ENCODE measurements around the gene ENSA. TPM values are rescaled to one million over a fixed set of nuclear protein-coding genes. Genes with fewer than 3 reads are reported as not detected.
A peak's percentile ranks its signal among the peaks of the same experiment; 100 is the strongest.

Gene ENSA
- total RNA-seq, 1 donor from 2014 or later, result 129 TPM

DNA sequence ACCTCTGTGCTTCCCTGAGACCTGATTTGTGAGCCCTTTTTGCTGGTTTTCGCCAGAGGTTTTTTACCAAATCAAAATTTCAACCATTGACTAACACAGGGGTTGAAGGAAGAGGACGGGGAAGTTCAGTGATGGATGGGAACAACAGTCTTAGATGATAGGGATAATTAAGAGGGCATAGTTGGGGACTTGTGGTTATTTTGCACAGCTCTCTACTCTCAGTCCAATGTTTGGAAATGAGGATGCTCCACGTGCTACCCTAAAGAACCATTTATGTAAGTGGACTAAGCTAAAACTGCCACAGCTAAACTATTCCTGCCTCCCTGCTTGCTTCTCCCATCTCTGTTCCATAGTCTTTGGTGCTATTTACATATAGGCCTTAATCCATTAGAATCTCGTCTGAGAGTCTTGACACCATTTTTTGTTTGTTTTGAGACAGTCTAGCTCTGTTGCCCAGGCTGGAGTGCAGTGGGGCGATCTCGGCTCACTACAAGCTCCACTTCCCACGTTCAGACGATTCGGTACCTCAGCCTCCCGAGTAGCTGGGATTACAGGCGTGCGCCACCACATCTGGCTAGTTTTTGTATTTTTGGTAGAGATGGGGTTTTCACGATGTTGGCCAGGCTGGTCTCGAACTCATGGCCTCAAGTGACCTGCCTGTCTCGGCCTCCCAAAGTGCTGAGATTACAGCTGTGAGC lies 49.3 kb downstream of the ENSA start:
- Histone ChIP-seq H3K36me3 (peaks cover 38% of the 10 kb centered on the region), H3K9me3 (replicated peaks) (no peaks in the 10 kb centered on the region), H3K27me3 (ENCODE audit: low read depth) (no peaks in the 10 kb centered on the region), H3K27ac (replicated peaks) (peak overlapping the region; percentile 96), H3K4me3 (peak overlapping the region; percentile 81), H3K4me1 (peaks cover 48% of the 10 kb centered on the region)
- intact Hi-C loops (cut with micrococcal nuclease), result loop anchor here (5.0 kb wide), 1 partner anchor 42 kb away; no protein-coding TSS in a partner anchor
- TF ChIP-seq, protein P1, sequence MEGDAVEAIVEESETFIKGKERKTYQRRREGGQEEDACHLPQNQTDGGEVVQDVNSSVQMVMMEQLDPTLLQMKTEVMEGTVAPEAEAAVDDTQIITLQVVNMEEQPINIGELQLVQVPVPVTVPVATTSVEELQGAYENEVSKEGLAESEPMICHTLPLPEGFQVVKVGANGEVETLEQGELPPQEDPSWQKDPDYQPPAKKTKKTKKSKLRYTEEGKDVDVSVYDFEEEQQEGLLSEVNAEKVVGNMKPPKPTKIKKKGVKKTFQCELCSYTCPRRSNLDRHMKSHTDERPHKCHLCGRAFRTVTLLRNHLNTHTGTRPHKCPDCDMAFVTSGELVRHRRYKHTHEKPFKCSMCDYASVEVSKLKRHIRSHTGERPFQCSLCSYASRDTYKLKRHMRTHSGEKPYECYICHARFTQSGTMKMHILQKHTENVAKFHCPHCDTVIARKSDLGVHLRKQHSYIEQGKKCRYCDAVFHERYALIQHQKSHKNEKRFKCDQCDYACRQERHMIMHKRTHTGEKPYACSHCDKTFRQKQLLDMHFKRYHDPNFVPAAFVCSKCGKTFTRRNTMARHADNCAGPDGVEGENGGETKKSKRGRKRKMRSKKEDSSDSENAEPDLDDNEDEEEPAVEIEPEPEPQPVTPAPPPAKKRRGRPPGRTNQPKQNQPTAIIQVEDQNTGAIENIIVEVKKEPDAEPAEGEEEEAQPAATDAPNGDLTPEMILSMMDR (IDR thresholded peaks at IDR 0.05; ENCODE audit: borderline replicate concordance), result no peak
- DNase-seq, result no peak

DNA sequence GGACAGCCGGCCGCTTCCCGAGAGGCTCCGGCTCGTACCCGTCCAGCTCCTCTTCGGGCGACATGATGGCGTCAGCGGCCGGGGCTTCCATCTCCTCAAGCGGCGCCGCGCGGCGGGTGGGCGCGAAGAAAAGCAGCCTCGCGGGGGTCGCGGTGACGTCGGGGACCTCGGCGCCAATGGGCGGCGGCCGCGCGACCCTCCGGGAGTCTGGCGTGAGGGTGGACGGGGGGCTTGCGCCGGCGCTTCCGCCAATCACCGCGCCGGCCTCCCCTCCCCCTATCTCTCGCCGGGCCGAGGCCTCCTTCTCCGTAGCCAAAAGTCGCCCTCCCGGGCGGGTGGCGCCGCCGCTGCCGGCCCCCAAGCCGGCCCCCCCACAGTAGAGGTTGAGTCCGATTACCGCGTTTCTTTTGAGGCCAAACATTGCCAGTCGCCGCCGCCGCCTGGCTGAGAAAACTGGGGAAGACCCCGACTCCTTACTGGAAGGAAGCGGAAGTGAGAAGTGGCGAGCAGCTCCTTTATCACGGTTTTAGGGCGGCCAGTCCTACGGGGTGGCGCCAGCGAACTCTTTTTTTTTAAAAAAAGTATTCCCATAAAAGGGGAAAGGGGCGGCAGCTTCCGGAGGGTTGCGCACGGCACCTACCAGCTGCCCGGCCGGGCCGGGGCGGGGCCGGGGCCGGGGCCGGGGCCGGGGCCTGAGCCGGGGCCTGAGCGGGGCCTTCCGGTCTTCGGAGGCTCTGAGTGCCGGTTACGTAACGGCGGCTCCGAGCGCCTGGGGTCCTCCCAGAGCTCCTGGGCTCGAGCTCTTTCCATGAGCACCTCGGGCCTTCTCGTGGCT lies 50.1 kb downstream of the ENSA start, which contains the start of gene MCL1:
MCL1 (minus strand) TSS at position 501 of the 835 bp plus-strand sequence; CDS start at position 421, 80 bp downstream.
- Histone ChIP-seq H3K4me1 (peaks cover 55% of the 10 kb centered on the region), H3K4me3 (peak within 1 kb of the TSS; percentile 81), H3K9me3 (replicated peaks) (no peaks in the 10 kb centered on the region), H3K27ac (replicated peaks) (peak within 1 kb of the TSS; percentile 96), H3K36me3 (peaks cover 46% of the 10 kb centered on the region), H3K27me3 (ENCODE audit: low read depth) (no peaks in the 10 kb centered on the region)
- peak; percentile 95 for DNase-seq
- TF ChIP-seq, protein P1 (IDR thresholded peaks at IDR 0.05; ENCODE audit: borderline replicate concordance), result no peak
- intact Hi-C loops (cut with micrococcal nuclease), result loop anchor here (5.0 kb wide), 1 partner anchor 43 kb away; no protein-coding TSS in a partner anchor

DNA sequence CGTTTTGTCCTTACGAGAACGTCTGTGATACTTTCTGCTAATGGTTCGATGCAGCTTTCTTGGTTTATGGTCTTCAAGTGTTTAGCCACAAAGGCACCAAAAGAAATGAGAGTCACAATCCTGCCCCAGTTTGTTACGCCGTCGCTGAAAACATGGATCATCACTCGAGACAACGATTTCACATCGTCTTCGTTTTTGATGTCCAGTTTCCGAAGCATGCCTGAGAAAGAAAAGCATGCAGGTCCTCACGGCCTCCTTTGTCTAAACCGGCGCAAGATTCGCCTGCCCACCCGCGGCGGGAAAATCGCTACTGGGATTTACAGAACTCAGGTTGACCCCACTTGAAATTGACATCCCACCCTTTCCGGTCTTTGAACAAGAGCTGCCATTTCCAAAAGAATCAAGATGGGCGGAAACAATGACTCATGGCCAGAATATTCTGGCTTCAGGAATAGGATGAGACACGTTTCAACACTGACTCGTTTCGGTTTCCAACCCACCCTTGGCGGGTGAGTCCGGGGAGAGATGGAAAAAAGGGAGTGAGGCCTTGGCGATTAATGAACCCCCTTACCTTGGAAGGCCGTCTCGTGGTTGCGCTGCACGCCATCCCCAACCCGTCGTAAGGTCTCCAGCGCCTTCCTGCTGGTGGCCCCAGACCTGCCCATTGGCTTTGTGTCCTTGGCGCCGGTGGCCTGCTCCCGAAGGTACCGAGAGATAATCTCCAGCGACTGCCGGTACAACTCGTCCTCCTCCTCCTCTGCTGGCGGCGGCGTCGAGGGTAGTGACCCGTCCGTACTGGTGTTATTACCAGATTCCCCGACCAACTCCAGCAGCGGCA lies 50.9 kb downstream of the ENSA start:
- intact Hi-C loops (cut with micrococcal nuclease), result loop anchor here (5.0 kb wide), 1 partner anchor 44 kb away; no protein-coding TSS in a partner anchor

DNA sequence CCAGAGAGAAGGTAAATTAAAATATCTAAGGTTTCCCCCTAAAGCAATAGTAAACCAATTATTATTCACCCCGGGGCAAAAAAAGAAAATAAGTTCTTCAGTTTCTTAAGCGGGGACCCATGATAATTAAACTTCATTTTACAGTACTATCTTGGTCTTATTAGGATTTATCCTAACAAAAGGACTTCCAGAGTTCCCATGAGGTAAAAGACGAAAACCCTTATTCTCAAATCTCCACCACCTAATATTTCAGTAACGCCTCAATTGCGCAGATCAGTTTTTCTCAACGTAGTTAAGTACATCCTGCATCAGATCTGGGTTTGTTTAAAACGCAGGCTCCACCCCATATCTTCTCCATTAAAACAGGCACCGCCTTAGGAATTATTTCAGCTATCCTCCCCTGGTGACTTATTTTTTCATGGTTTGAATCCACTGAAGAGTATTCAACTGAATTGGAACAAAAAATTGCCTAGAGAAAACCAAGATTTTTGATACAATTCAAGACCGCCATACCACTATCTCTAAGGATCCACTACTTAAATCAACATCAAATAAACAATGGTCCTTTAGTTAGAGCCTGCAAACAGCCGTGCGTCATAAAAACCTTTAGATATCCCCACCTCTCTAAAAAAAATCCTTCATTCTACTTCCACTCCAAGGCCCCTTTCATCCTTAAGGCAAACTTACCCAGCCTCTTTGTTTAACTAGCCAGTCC lies 51.7 kb downstream of the ENSA start:
- H3K4me3 ChIP-seq, result peak overlapping the region; percentile 81
- intact Hi-C loops (cut with micrococcal nuclease), result loop anchor here (5.0 kb wide), 1 partner anchor 45 kb away; no protein-coding TSS in a partner anchor
- H3K27me3 ChIP-seq (ENCODE audit: low read depth), result no peaks in the 10 kb centered on the region
- no peaks in the 10 kb centered on the region for H3K9me3 ChIP-seq (replicated peaks)
- TF ChIP-seq, protein P1 (IDR thresholded peaks at IDR 0.05; ENCODE audit: borderline replicate concordance), result no peak
- peaks cover 71% of the 10 kb centered on the region for H3K4me1 ChIP-seq
- peak overlapping the region; percentile 96 for H3K27ac ChIP-seq (replicated peaks)
- DNase-seq, result no peak
- peaks cover 62% of the 10 kb centered on the region for H3K36me3 ChIP-seq

More for the DNA sequence above, 50.9 kb downstream of the ENSA start:
- peaks cover 55% of the 10 kb centered on the region for H3K36me3 ChIP-seq
- TF ChIP-seq, protein P1 (IDR thresholded peaks at IDR 0.05; ENCODE audit: borderline replicate concordance), result no peak
- peaks cover 64% of the 10 kb centered on the region for H3K4me1 ChIP-seq
- H3K9me3 ChIP-seq (replicated peaks), result no peaks in the 10 kb centered on the region
- H3K27ac ChIP-seq (replicated peaks), result peak overlapping the region; percentile 96
- DNase-seq, result peak; percentile 49
- H3K27me3 ChIP-seq (ENCODE audit: low read depth), result no peaks in the 10 kb centered on the region
- peak overlapping the region; percentile 81 for H3K4me3 ChIP-seq

Data from left ventricle myocardium inferior (tissue), 1 donor.